Measurements from ENCODE around the gene ELOF1. TPM values are rescaled to one million over a fixed set of nuclear protein-coding genes. Genes with fewer than 3 reads are reported as not detected.
"Not testable (repeated sequence)": the region's sequence is repeated elsewhere in the genome, so short reads cannot be mapped to it uniquely, and the experiment has no call there.

The ELOF1 gene
- total RNA-seq, 1 experiment from 2014 or later, result 105 TPM

GRCh38 chr19:11574689-11575088 lies 15.7 kb upstream of the ELOF1 start:
- no peaks in the 10 kb centered on the region for H3K9me3 ChIP-seq (ENCODE audit: low read length)
- TF ChIP-seq EZH2 (IDR thresholded peaks at IDR 0.05; ENCODE audit: low read length, unreplicated experiment), result no peak
- no peak for TF ChIP-seq CTCF (conservative IDR thresholded peaks at IDR 0.05; ENCODE audit: low read depth, low read length)
- TF ChIP-seq EZH2phosphoT487 (IDR thresholded peaks at IDR 0.05; ENCODE audit: borderline replicate concordance, low read length), result no peak
- H3K27me3 ChIP-seq (ENCODE audit: low read length), result no peaks in the 10 kb centered on the region
- no peaks in the 10 kb centered on the region for H3K9me2 ChIP-seq (replicated peaks; ENCODE audit: low read length)
- POLR2A ChIA-PET (ENCODE audit: unreplicated experiment), result no interaction called here
- no peaks in the 10 kb centered on the region for H3K4me1 ChIP-seq (ENCODE audit: insufficient read depth, low read length)
- no peak overlapping the region for H3K4me3 ChIP-seq (ENCODE audit: low read length)
- DNase-seq (no peak), ATAC-seq (no peak)
- no TSS peak for BruUV-seq (replicated peaks)
- H3K4me2 ChIP-seq (ENCODE audit: low read length), result no peak overlapping the region
- H4K20me1 ChIP-seq (ENCODE audit: low read length), result no peaks in the 10 kb centered on the region
- H3K79me2 ChIP-seq (ENCODE audit: low read length), result no peaks in the 10 kb centered on the region
- no peaks in the 10 kb centered on the region for H3K36me3 ChIP-seq (ENCODE audit: low read depth, low read length)
- H3K27ac ChIP-seq (ENCODE audit: low read length), result no peak overlapping the region
- CTCF ChIA-PET, result no interaction called here
- no peak overlapping the region for H2AFZ ChIP-seq (ENCODE audit: low read length)
- no peaks in the 10 kb centered on the region for H3F3A ChIP-seq (ENCODE audit: low read length, unreplicated experiment)
- intact Hi-C loops (cut with micrococcal nuclease), result no loop called here
- H3K9ac ChIP-seq (ENCODE audit: low read length), result no peak overlapping the region

GRCh38 chr19:11573763-11574162 lies 14.7 kb upstream of the ELOF1 start:
- intact Hi-C loops (cut with micrococcal nuclease), result not testable (repeated sequence)

GRCh38 chr19:11573354-11573753 lies 14.3 kb upstream of the ELOF1 start:
- CTCF ChIA-PET, result interaction anchor here (0.7 kb wide), 1 partner anchor 207 kb away, joined by 14 read pairs; no protein-coding TSS in a partner anchor
- H3K4me1 ChIP-seq (ENCODE audit: insufficient read depth, low read length), result not testable (repeated sequence)

More at GRCh38 chr19:11573763-11574162, 14.7 kb upstream of the ELOF1 start:
- H3K9ac ChIP-seq (ENCODE audit: low read length); H3K79me2 ChIP-seq (ENCODE audit: low read length); H3K36me3 ChIP-seq (ENCODE audit: low read depth, low read length); H4K20me1 ChIP-seq (ENCODE audit: low read length); BruUV-seq (replicated peaks); DNase-seq; H3K27ac ChIP-seq (ENCODE audit: low read length); H3K4me3 ChIP-seq (ENCODE audit: low read length); H3K4me1 ChIP-seq (ENCODE audit: insufficient read depth, low read length); ATAC-seq; H2AFZ ChIP-seq (ENCODE audit: low read length); H3K4me2 ChIP-seq (ENCODE audit: low read length); H3K9me2 ChIP-seq (replicated peaks; ENCODE audit: low read length); H3F3A ChIP-seq (ENCODE audit: low read length, unreplicated experiment); H3K9me3 ChIP-seq (ENCODE audit: low read length); POLR2A ChIA-PET (ENCODE audit: unreplicated experiment); H3K27me3 ChIP-seq (ENCODE audit: low read length): not testable (repeated sequence)
- CTCF ChIA-PET, result interaction anchor here (0.7 kb wide), 1 partner anchor 207 kb away, joined by 14 read pairs; no protein-coding TSS in a partner anchor

GRCh38 chr19:11570039-11570462 lies 11.0 kb upstream of the ELOF1 start:
- CTCF ChIA-PET, result no interaction called here
- POLR2A ChIA-PET (ENCODE audit: unreplicated experiment), result no interaction called here
- TF ChIP-seq EZH2phosphoT487 (IDR thresholded peaks at IDR 0.05; ENCODE audit: borderline replicate concordance, low read length), result no peak
- TF ChIP-seq EZH2 (IDR thresholded peaks at IDR 0.05; ENCODE audit: low read length, unreplicated experiment), result no peak
- TF ChIP-seq CTCF (conservative IDR thresholded peaks at IDR 0.05; ENCODE audit: low read depth, low read length), result no peak

More at GRCh38 chr19:11573354-11573753, 14.3 kb upstream of the ELOF1 start:
- H3K4me3 ChIP-seq (ENCODE audit: low read length); H3F3A ChIP-seq (ENCODE audit: low read length, unreplicated experiment); H4K20me1 ChIP-seq (ENCODE audit: low read length); H3K27me3 ChIP-seq (ENCODE audit: low read length); H3K36me3 ChIP-seq (ENCODE audit: low read depth, low read length); H3K9ac ChIP-seq (ENCODE audit: low read length); POLR2A ChIA-PET (ENCODE audit: unreplicated experiment); H3K9me3 ChIP-seq (ENCODE audit: low read length); DNase-seq; ATAC-seq; H3K79me2 ChIP-seq (ENCODE audit: low read length); BruUV-seq (replicated peaks); H3K4me2 ChIP-seq (ENCODE audit: low read length); H3K9me2 ChIP-seq (replicated peaks; ENCODE audit: low read length); H2AFZ ChIP-seq (ENCODE audit: low read length); H3K27ac ChIP-seq (ENCODE audit: low read length); intact Hi-C loops (cut with micrococcal nuclease): not testable (repeated sequence)

More at GRCh38 chr19:11570039-11570462, 11.0 kb upstream of the ELOF1 start:
- Histone ChIP-seq H3K79me2 (ENCODE audit: low read length) (no peaks in the 10 kb centered on the region), H3K36me3 (ENCODE audit: low read depth, low read length) (no peaks in the 10 kb centered on the region), H3K27ac (ENCODE audit: low read length) (no peak overlapping the region), H3K9me2 (replicated peaks; ENCODE audit: low read length) (no peaks in the 10 kb centered on the region), H3K9ac (ENCODE audit: low read length) (no peak overlapping the region), H3K27me3 (ENCODE audit: low read length) (no peaks in the 10 kb centered on the region), H2AFZ (ENCODE audit: low read length) (no peak overlapping the region), H3K4me3 (ENCODE audit: low read length) (no peak overlapping the region), H4K20me1 (ENCODE audit: low read length) (no peaks in the 10 kb centered on the region), H3K9me3 (ENCODE audit: low read length) (no peaks in the 10 kb centered on the region), H3F3A (ENCODE audit: low read length, unreplicated experiment) (no peaks in the 10 kb centered on the region), H3K4me2 (ENCODE audit: low read length) (no peak overlapping the region), H3K4me1 (ENCODE audit: insufficient read depth, low read length) (no peaks in the 10 kb centered on the region)
- no peak for DNase-seq
- BruUV-seq (replicated peaks), result no TSS peak
- intact Hi-C loops (cut with micrococcal nuclease), result no loop called here
- no peak for ATAC-seq

All from PC-3 (cell line).